ENCODE data around the gene SSBP3.

- TF ChIP-seq GATA2 (CRISPR knock-in tag; IDR thresholded peaks at IDR 0.05) (no peak), POLR2AphosphoS5 (IDR thresholded peaks at IDR 0.05; ENCODE audit: low read depth, low read length) (no peak), CTCF (IDR thresholded peaks at IDR 0.05) (no peak), TEAD4 (IDR thresholded peaks at IDR 0.05; ENCODE audit: borderline replicate concordance, insufficient read depth) (no peak), USF2 (IDR thresholded peaks at IDR 0.05; ENCODE audit: borderline replicate concordance, low read depth, low read length) (no peak), RXRA (IDR thresholded peaks at IDR 0.05; ENCODE audit: borderline replicate concordance, low read depth) (no peak), IRF3 (IDR thresholded peaks at IDR 0.05; ENCODE audit: low read depth, low read length) (no peak), FOXM1 (IDR thresholded peaks at IDR 0.05; ENCODE audit: low read depth) (no peak), SMC3 (IDR thresholded peaks at IDR 0.05; ENCODE audit: low read depth, low read length) (no peak), EZH2phosphoT487 (IDR thresholded peaks at IDR 0.05; ENCODE audit: borderline replicate concordance, low read depth) (no peak), EP300 (IDR thresholded peaks at IDR 0.05; ENCODE audit: borderline replicate concordance in 1 of 2, low read depth in 1 of 2, low read length in 1 of 2) (no peak), MAX (IDR thresholded peaks at IDR 0.05; ENCODE audit: low read depth) (no peak), NRF1 (IDR thresholded peaks at IDR 0.05; ENCODE audit: low read depth, low read length) (no peak), PBX3 (IDR thresholded peaks at IDR 0.05) (no peak)
Observed at GRCh38 chr1:54304518-54304917, 101.7 kb downstream of the SSBP3 start.
